B cell (primary cell): ENCODE data around the gene FAIM2.

Experiments
- CTCF ChIP-seq: fragments of 200-600 bp; IDR thresholded peaks from one replicate; pipeline ENCODE4 v1.8.0; 2022; ENCODE audit warnings: antibody characterized with exemption, mild to moderate bottlenecking
- EZH2 ChIP-seq: IDR thresholded peaks from 2 replicates; pipeline ENCODE4 v1.6.1; 2012; ENCODE audit warnings: borderline replicate concordance, low read depth, mild to moderate bottlenecking, moderate library complexity, low read length; ENCODE audit not compliant: insufficient read depth, poor library complexity, severe bottlenecking

GRCh38 chr12:49823951-49824350 lies 79.7 kb downstream of the FAIM2 start:
- TF ChIP-seq CTCF (no peak), EZH2 (no peak)
